HEK293 (cell line): ENCODE results near the gene ARHGEF26.

Source experiments
- CTCF ChIA-PET: fragments of 350-600 bp; formaldehyde crosslinking; extraction: SDS; loops from one replicate; lab custom pipeline; 2021; ENCODE audit warnings: antibody characterized with exemption; lab: Yijun Ruan, JAX
- POLR2A ChIA-PET: fragments of 300-600 bp; formaldehyde crosslinking; extraction: SDS; loops from one replicate; lab custom pipeline; 2020; ENCODE audit warnings: antibody characterized with exemption, inconsistent platforms; lab: Yijun Ruan, JAX
- H3K27ac ChIP-seq: fragments of 200-500 bp; sonication (Bioruptor generic); 2 replicates; pipeline ENCODE4 v1.5.1; 2014; ENCODE audit warnings: low read depth, low read length, control low read depth, inconsistent platforms; ENCODE audit errors: extremely low read depth
- H3K36me3 ChIP-seq, 2 experiments: fragments of 200-500 bp in 1 of 2; sonication (Bioruptor generic) in 1 of 2; 1 replicate in 1 of 2; 2 replicates in 1 of 2; pipeline ENCODE4 v1.5.1; 2014 to 2017; ENCODE audit warnings: inconsistent platforms in 2 of 2, low read length in 2 of 2; ENCODE audit not compliant: control insufficient read depth in 2 of 2, insufficient read depth in 1 of 2
- H3K4me1 ChIP-seq: fragments of 200-500 bp; sonication (Bioruptor generic); 2 replicates; pipeline ENCODE4 v1.5.1; 2014; ENCODE audit warnings: mild to moderate bottlenecking, low read length, inconsistent platforms; ENCODE audit not compliant: control insufficient read depth, insufficient read depth
- H3K4me3 ChIP-seq: 2 replicates; pipeline ENCODE4 v1.5.1; 2011; ENCODE audit warnings: low read depth, mild to moderate bottlenecking, control low read depth, low read length, moderate library complexity
- H3K9me3 ChIP-seq: fragments of 200-500 bp; sonication (Bioruptor generic); 2 replicates; pipeline ENCODE4 v1.5.1; 2014; ENCODE audit warnings: low read depth, low read length, inconsistent platforms; ENCODE audit not compliant: control insufficient read depth, insufficient read depth
- EGR2 ChIP-seq: fragments of 450-650 bp; formaldehyde crosslinking; IDR thresholded peaks from 2 replicates; pipeline ENCODE4 v1.5.1; 2016; ENCODE audit warnings: low read depth, missing biosample characterization, missing genetic modification characterization
- GLI2 ChIP-seq: fragments of 450-650 bp; formaldehyde crosslinking; IDR thresholded peaks from 2 replicates; pipeline ENCODE4; 2017; ENCODE audit warnings: missing biosample characterization, missing genetic modification characterization, low read depth, borderline replicate concordance
- GLIS2 ChIP-seq: fragments of 450-650 bp; formaldehyde crosslinking; IDR thresholded peaks from 2 replicates; pipeline ENCODE4 v1.5.1; 2016; ENCODE audit warnings: missing biosample characterization, missing genetic modification characterization
- HIC1 ChIP-seq: fragments of 450-650 bp; formaldehyde crosslinking; IDR thresholded peaks from 2 replicates; pipeline ENCODE4 v1.5.1; 2016; ENCODE audit warnings: missing biosample characterization, missing genetic modification characterization
- IKZF3 ChIP-seq: fragments of 450-650 bp; IDR thresholded peaks from 2 replicates; pipeline ENCODE4 v1.5.0; 2018; ENCODE audit warnings: missing biosample characterization, mild to moderate bottlenecking, missing genetic modification characterization, moderate library complexity
- MZF1 ChIP-seq: fragments of 450-650 bp; formaldehyde crosslinking; IDR thresholded peaks from 2 replicates; pipeline ENCODE4 v1.5.1; 2017; ENCODE audit warnings: missing biosample characterization, missing genetic modification characterization, borderline replicate concordance
- OVOL3 ChIP-seq: fragments of 450-650 bp; formaldehyde crosslinking; IDR thresholded peaks from 2 replicates; pipeline ENCODE4 v1.5.1; 2016; ENCODE audit warnings: missing biosample characterization, missing genetic modification characterization
- PATZ1 ChIP-seq: fragments of 450-650 bp; formaldehyde crosslinking; IDR thresholded peaks from 2 replicates; pipeline ENCODE4 v1.5.1; 2016; ENCODE audit warnings: missing biosample characterization, missing genetic modification characterization
- SETDB1 ChIP-seq: IDR thresholded peaks from one replicate; pipeline ENCODE4 v1.6.1; 2017; ENCODE audit warnings: mild to moderate bottlenecking, low read length, moderate library complexity, mixed read lengths; ENCODE audit not compliant: insufficient read length
- ZBTB8A ChIP-seq: fragments of 450-650 bp; formaldehyde crosslinking; IDR thresholded peaks from 2 replicates; pipeline ENCODE4 v1.5.1; 2016; ENCODE audit warnings: missing biosample characterization, missing genetic modification characterization
- ZFP41 ChIP-seq: fragments of 450-650 bp; formaldehyde crosslinking; IDR thresholded peaks from 2 replicates; pipeline ENCODE4 v1.5.1; 2016; ENCODE audit warnings: missing biosample characterization, missing genetic modification characterization, borderline replicate concordance
- ZNF274 ChIP-seq, 2 experiments: fragments of 200-500 bp in 1 of 2; fragments of 450-650 bp in 1 of 2; sonication (Bioruptor generic) in 1 of 2; formaldehyde crosslinking in 1 of 2; IDR thresholded peaks; 2 replicates each; pipeline versions ENCODE4 v1.5.1 to v1.6.1; 2014 to 2016; ENCODE audit warnings: borderline replicate concordance in 1 of 2, inconsistent platforms in 1 of 2, low read length in 1 of 2, missing biosample characterization in 1 of 2, missing genetic modification characterization in 1 of 2
- ZNF350 ChIP-seq: fragments of 450-650 bp; formaldehyde crosslinking; IDR thresholded peaks from 2 replicates; pipeline ENCODE4 v1.5.0; 2017; ENCODE audit warnings: missing biosample characterization, mild to moderate bottlenecking, missing genetic modification characterization
- ZNF558 ChIP-seq: fragments of 450-650 bp; formaldehyde crosslinking; IDR thresholded peaks from 2 replicates; pipeline ENCODE4 v1.5.1; 2016; ENCODE audit warnings: missing biosample characterization, missing genetic modification characterization
- ZNF621 ChIP-seq: fragments of 450-650 bp; formaldehyde crosslinking; IDR thresholded peaks from 2 replicates; pipeline ENCODE4 v1.5.1; 2017; ENCODE audit warnings: missing biosample characterization, missing genetic modification characterization
- ZNF645 ChIP-seq: fragments of 450-650 bp; formaldehyde crosslinking; IDR thresholded peaks from 2 replicates; pipeline ENCODE4; 2016; ENCODE audit warnings: missing biosample characterization, missing genetic modification characterization
- ZNF701 ChIP-seq: fragments of 450-650 bp; formaldehyde crosslinking; IDR thresholded peaks from 2 replicates; pipeline ENCODE4 v1.5.1; 2016; ENCODE audit warnings: missing biosample characterization, missing genetic modification characterization
- ZNF707 ChIP-seq: fragments of 450-650 bp; formaldehyde crosslinking; IDR thresholded peaks from 2 replicates; pipeline ENCODE4 v1.5.1; 2016; ENCODE audit warnings: missing biosample characterization, missing genetic modification characterization
- ZNF792 ChIP-seq: fragments of 450-650 bp; formaldehyde crosslinking; IDR thresholded peaks from 2 replicates; pipeline ENCODE4 v1.5.1; 2016; ENCODE audit warnings: missing biosample characterization, missing genetic modification characterization
- ZSCAN5A ChIP-seq: fragments of 450-650 bp; formaldehyde crosslinking; IDR thresholded peaks from 2 replicates; pipeline ENCODE4 v1.5.1; 2016; ENCODE audit warnings: missing biosample characterization, missing genetic modification characterization

Gene ARHGEF26

GRCh38 chr3:154217671-154218070 is 96.5 kb downstream of the ARHGEF26 start:
- TF ChIP-seq ZFP41 (no peak), ZNF645 (tag by site-specific recombination) (no peak)
- CTCF ChIA-PET: no interaction called here
- H3K4me1 ChIP-seq: no peaks in the 10 kb centered on the region
- peaks cover 0 to 12% of the 10 kb centered on the region in 2 experiments; a peak in 2 of 3 replicates for H3K36me3 ChIP-seq
- no peaks in the 10 kb centered on the region for H3K9me3 ChIP-seq
- H3K4me3 ChIP-seq: no peak overlapping the region
- POLR2A ChIA-PET: no interaction called here
- H3K27ac ChIP-seq: no peak overlapping the region

GRCh38 chr3:154218728-154219127 is 97.5 kb downstream of the ARHGEF26 start:
- POLR2A ChIA-PET: no interaction called here
- CTCF ChIA-PET: no interaction called here
- TF ChIP-seq ZSCAN5A (tag by site-specific recombination) (no peak), PATZ1 (tag by site-specific recombination) (no peak), ZNF701 (no peak), ZNF558 (tag by site-specific recombination) (no peak), ZNF350 (no peak), GLI2 (tag by site-specific recombination) (no peak), ZNF707 (no peak), ZNF274 (IDR thresholded peaks at IDR 0.05; ENCODE audit: low read length) (no peak), ZNF274 (tag by site-specific recombination; IDR thresholded peaks at IDR 0.05; ENCODE audit: borderline replicate concordance) (no peak), EGR2 (no peak)
- no peaks in the 10 kb centered on the region for H3K9me3 ChIP-seq
- peaks cover 0 to 12% of the 10 kb centered on the region in 2 experiments; a peak in 2 of 3 replicates for H3K36me3 ChIP-seq
- H3K27ac ChIP-seq: no peak overlapping the region
- no peak overlapping the region for H3K4me3 ChIP-seq
- H3K4me1 ChIP-seq: no peaks in the 10 kb centered on the region

GRCh38 chr3:154220462-154220861 is 99.3 kb downstream of the ARHGEF26 start:
- ChIA-PET POLR2A (no interaction called here), CTCF (no interaction called here)

More at GRCh38 chr3:154220462-154220861, 99.3 kb downstream of the ARHGEF26 start:
- Histone ChIP-seq H3K36me3 (peaks cover 0 to 12% of the 10 kb centered on the region in 2 experiments; a peak in 2 of 3 replicates), H3K9me3 (no peaks in the 10 kb centered on the region), H3K27ac (no peak overlapping the region), H3K4me3 (no peak overlapping the region)
- TF ChIP-seq MZF1 (tag by site-specific recombination) (no peak), ZNF621 (tag by site-specific recombination) (no peak), GLIS2 (tag by site-specific recombination) (no peak), ZBTB8A (tag by site-specific recombination) (no peak), HIC1 (tag by site-specific recombination) (no peak), IKZF3 (tag by site-specific recombination) (no peak), OVOL3 (tag by site-specific recombination) (no peak), ZNF792 (tag by site-specific recombination) (no peak), SETDB1 (no peak)
- TF ChIP-seq, all 188 proteins: peak for 0
- H3K4me1 ChIP-seq: no peaks in the 10 kb centered on the region
